PC-3 (cell line): ENCODE data around the gene MYL5. TPM values are rescaled to one million over a fixed set of nuclear protein-coding genes. Genes with fewer than 3 reads are reported as not detected.

ENCODE experiments used
- ATAC-seq: fragments of 200-7000 bp; cut with Tn5 transposase; 2 replicates; pipeline ENCODE4 v1.9.1; 2020; ENCODE audit warnings: mild to moderate bottlenecking, moderate library complexity
- BruUV-seq: library from RNA; stranded (reverse); fragments of 400-500 nt; replicated peaks from 2 replicates; lab custom pipeline; 2021; lab: Mats Ljungman, UMichigan
- CTCF ChIA-PET: fragments of 300-600 bp; sonication (Branson Sonifier 250); formaldehyde crosslinking; loops from one replicate; lab custom pipeline; 2022; ENCODE audit warnings: antibody characterized with exemption; lab: Charles Lee
- POLR2A ChIA-PET: fragments of 300-600 bp; sonication (Branson Sonifier 250); formaldehyde crosslinking; loops from one replicate; lab custom pipeline; 2022; ENCODE audit warnings: antibody characterized with exemption; ENCODE audit not compliant: unreplicated experiment; lab: Charles Lee
- DNase-seq: peaks from one replicate; pipeline ENCODE4 v3.0.0-alpha.2; 2015
- H2AFZ ChIP-seq: fragments of 300-600 bp; sonication (generic); 2 replicates; pipeline ENCODE4 v1.6.0; 2016; ENCODE audit warnings: antibody characterized with exemption, low read length
- H3F3A ChIP-seq: fragments of 300-600 bp; sonication (generic); one replicate; pipeline ENCODE4 v1.6.0; 2017; ENCODE audit warnings: antibody characterized with exemption, low read length, control low read depth, mild to moderate bottlenecking; ENCODE audit not compliant: unreplicated experiment
- H3K27ac ChIP-seq: fragments of 300-600 bp; sonication (generic); 2 replicates; pipeline ENCODE4 v1.5.1; 2016; ENCODE audit warnings: mild to moderate bottlenecking, low read length
- H3K27me3 ChIP-seq: fragments of 300-600 bp; sonication (generic); 2 replicates; pipeline ENCODE4 v1.6.1; 2016; ENCODE audit warnings: low read length, mixed read lengths
- H3K36me3 ChIP-seq: fragments of 300-600 bp; sonication (generic); 2 replicates; pipeline ENCODE4 v1.6.1; 2016; ENCODE audit warnings: low read depth, mixed run types, low read length, mixed read lengths
- H3K4me1 ChIP-seq: fragments of 300-600 bp; sonication (generic); 2 replicates; pipeline ENCODE4 v1.5.1; 2016; ENCODE audit warnings: low read length; ENCODE audit not compliant: insufficient read depth
- H3K4me2 ChIP-seq: fragments of 300-600 bp; sonication (generic); 2 replicates; pipeline ENCODE4 v1.6.0; 2016; ENCODE audit warnings: low read length
- H3K4me3 ChIP-seq: fragments of 300-600 bp; sonication (generic); 2 replicates; pipeline ENCODE4 v1.5.1; 2016; ENCODE audit warnings: mild to moderate bottlenecking, low read length, mixed read lengths
- H3K79me2 ChIP-seq: fragments of 300-600 bp; sonication (generic); 2 replicates; pipeline ENCODE4 v1.6.1; 2017; ENCODE audit warnings: low read length, mixed read lengths
- H3K9ac ChIP-seq: fragments of 300-600 bp; sonication (generic); 2 replicates; pipeline ENCODE4 v1.6.0; 2016; ENCODE audit warnings: mild to moderate bottlenecking, low read length
- H3K9me2 ChIP-seq: fragments of 300-600 bp; sonication (generic); replicated peaks from 2 replicates; pipeline ENCODE4 v1.6.1; 2016; ENCODE audit warnings: mixed run types, low read length, mixed read lengths
- H3K9me3 ChIP-seq: fragments of 300-600 bp; sonication (generic); 2 replicates; pipeline ENCODE4 v1.6.1; 2016; ENCODE audit warnings: low read length, mixed read lengths
- H4K20me1 ChIP-seq: fragments of 300-600 bp; sonication (generic); 2 replicates; pipeline ENCODE4 v1.6.1; 2016; ENCODE audit warnings: low read length, mixed read lengths
- EZH2 ChIP-seq: fragments of 300-600 bp; sonication (generic); IDR thresholded peaks from one replicate; pipeline ENCODE4 v1.6.1; 2017; ENCODE audit warnings: antibody characterized with exemption, mild to moderate bottlenecking, low read length; ENCODE audit not compliant: unreplicated experiment
- EZH2phosphoT487 ChIP-seq: fragments of 300-600 bp; sonication (generic); IDR thresholded peaks from 2 replicates; pipeline ENCODE4 v1.6.1; 2018; ENCODE audit warnings: mild to moderate bottlenecking, antibody characterized with exemption, low read length, borderline replicate concordance
- intact Hi-C: fragments of 100-400 bp; cut with micrococcal nuclease; formaldehyde crosslinking; loops from 2 replicates; pipeline ENCODE4 v1.9.0; 2023
- total RNA-seq: library from RNA; depleted of rRNA; stranded (reverse); fragments of >200 nt; gene quantifications from 2 replicates; pipeline ENCODE4 v1.2.3, GENCODE V29; 2014
- TF ChIP-seq, protein P1 (sequence below): fragments of 300-600 bp; sonication (generic); conservative IDR thresholded peaks from 2 replicates; pipeline ENCODE4 v1.5.1; 2017; ENCODE audit warnings: antibody characterized with exemption, low read depth, mild to moderate bottlenecking, low read length

MYL5 gene
- total RNA-seq, 1 experiment from 2014 or later, result 15.2 TPM

- Histone ChIP-seq H3K4me2 (no peak overlapping the region), H3K4me1 (no peaks in the 10 kb centered on the region), H3K9me2 (no peaks in the 10 kb centered on the region), H3K36me3 (no peaks in the 10 kb centered on the region), H3K27me3 (no peaks in the 10 kb centered on the region), H3K27ac (no peak overlapping the region), H3K9me3 (no peaks in the 10 kb centered on the region), H3F3A (no peaks in the 10 kb centered on the region), H3K9ac (no peak overlapping the region), H2AFZ (no peak overlapping the region), H3K4me3 (no peak overlapping the region), H4K20me1 (no peaks in the 10 kb centered on the region), H3K79me2 (peaks cover 50% of the 10 kb centered on the region)
- intact Hi-C loops, result no loop called here
- CTCF ChIA-PET, result no interaction called here
- TF ChIP-seq EZH2 (no peak), EZH2phosphoT487 (no peak)
- TF ChIP-seq, protein P1, sequence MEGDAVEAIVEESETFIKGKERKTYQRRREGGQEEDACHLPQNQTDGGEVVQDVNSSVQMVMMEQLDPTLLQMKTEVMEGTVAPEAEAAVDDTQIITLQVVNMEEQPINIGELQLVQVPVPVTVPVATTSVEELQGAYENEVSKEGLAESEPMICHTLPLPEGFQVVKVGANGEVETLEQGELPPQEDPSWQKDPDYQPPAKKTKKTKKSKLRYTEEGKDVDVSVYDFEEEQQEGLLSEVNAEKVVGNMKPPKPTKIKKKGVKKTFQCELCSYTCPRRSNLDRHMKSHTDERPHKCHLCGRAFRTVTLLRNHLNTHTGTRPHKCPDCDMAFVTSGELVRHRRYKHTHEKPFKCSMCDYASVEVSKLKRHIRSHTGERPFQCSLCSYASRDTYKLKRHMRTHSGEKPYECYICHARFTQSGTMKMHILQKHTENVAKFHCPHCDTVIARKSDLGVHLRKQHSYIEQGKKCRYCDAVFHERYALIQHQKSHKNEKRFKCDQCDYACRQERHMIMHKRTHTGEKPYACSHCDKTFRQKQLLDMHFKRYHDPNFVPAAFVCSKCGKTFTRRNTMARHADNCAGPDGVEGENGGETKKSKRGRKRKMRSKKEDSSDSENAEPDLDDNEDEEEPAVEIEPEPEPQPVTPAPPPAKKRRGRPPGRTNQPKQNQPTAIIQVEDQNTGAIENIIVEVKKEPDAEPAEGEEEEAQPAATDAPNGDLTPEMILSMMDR, result no peak
- DNase-seq, result no peak
- BruUV-seq, result no TSS peak
- POLR2A ChIA-PET, result no interaction called here
- ATAC-seq, result no peak
Observed at GRCh38 chr4:722169-722725, 47.9 kb downstream of the MYL5 start.

GRCh38 chr4:722851-723360, 48.6 kb downstream of the MYL5 start:
- Histone ChIP-seq H3K4me2 (no peak overlapping the region), H3K9me2 (no peaks in the 10 kb centered on the region), H3K27ac (no peak overlapping the region), H3K27me3 (no peaks in the 10 kb centered on the region), H3K36me3 (no peaks in the 10 kb centered on the region), H3K9me3 (no peaks in the 10 kb centered on the region), H3K4me1 (no peaks in the 10 kb centered on the region), H2AFZ (no peak overlapping the region), H3K9ac (no peak overlapping the region), H3F3A (no peaks in the 10 kb centered on the region), H3K4me3 (no peak overlapping the region), H3K79me2 (peaks cover 45% of the 10 kb centered on the region), H4K20me1 (no peaks in the 10 kb centered on the region)
- ATAC-seq, result no peak
- no peak for DNase-seq
- POLR2A ChIA-PET, result no interaction called here
- intact Hi-C loops, result no loop called here
- BruUV-seq, result no TSS peak
- no peak for TF ChIP-seq EZH2
- TF ChIP-seq EZH2phosphoT487, result no peak
- TF ChIP-seq, protein P1, result no peak
- CTCF ChIA-PET, result no interaction called here

DNA sequence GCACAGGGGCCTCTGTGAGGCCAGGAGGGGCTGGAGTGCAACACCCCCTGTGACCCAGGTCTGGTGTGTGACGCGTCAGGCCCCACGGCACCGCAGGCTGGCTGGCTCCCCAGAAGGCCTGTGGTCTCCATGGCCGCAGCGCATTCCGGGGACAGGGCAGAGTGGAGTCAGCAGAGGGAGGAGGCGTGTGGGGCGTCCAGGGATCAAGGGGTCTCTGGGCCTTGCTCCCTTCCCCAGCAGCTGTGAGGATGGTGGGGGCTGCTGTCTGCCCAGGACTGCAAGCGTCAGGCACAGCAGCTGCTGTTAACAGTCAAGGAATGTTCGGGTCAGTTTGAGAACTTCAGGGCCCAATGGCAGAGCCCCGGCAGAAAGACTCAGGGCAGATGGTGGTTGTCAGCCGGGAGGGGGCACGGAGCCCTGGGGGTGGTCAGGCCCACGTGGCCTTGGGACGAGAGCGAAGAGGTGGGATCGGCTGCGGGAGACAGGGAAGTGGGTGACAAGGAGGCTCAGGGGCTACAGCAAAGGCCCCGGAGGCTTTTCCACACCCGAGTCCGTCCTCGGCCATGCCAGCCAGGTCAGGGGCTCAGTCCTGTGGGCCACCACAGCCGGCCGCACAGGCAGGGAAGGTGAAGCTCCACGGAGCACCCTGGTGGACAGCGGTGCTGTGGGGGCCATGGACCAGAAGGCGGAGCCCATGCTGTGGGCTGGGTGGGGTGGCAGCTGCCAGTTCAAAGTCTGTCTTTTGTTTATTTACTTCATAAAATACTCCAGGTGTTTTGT, 49.6 kb downstream of the MYL5 start:
- peaks cover 37% of the 10 kb centered on the region for H3K79me2 ChIP-seq
- no TSS peak for BruUV-seq
- intact Hi-C loops, result no loop called here

More for the DNA sequence above, 49.6 kb downstream of the MYL5 start:
- H3K9me3 ChIP-seq, result no peaks in the 10 kb centered on the region
- no peak overlapping the region for H3K4me3 ChIP-seq
- no peaks in the 10 kb centered on the region for H3F3A ChIP-seq
- ATAC-seq (no peak), DNase-seq (no peak)
- H3K4me2 ChIP-seq, result no peak overlapping the region
- H2AFZ ChIP-seq, result no peak overlapping the region
- TF ChIP-seq, protein P1, result no peak
- TF ChIP-seq EZH2, result no peak
- TF ChIP-seq EZH2phosphoT487, result no peak
- H4K20me1 ChIP-seq, result no peaks in the 10 kb centered on the region
- H3K9ac ChIP-seq, result no peak overlapping the region
- H3K36me3 ChIP-seq, result no peaks in the 10 kb centered on the region
- H3K27me3 ChIP-seq, result no peaks in the 10 kb centered on the region
- CTCF ChIA-PET, result no interaction called here
- no peak overlapping the region for H3K27ac ChIP-seq
- no peaks in the 10 kb centered on the region for H3K4me1 ChIP-seq
- POLR2A ChIA-PET, result interaction anchor here (0.7 kb wide), 1 partner anchor 106 kb away, joined by 8 read pairs; no protein-coding TSS in a partner anchor
- H3K9me2 ChIP-seq, result no peaks in the 10 kb centered on the region
